RWPE1 (cell line): Measurements from ENCODE around the gene OSM.
A peak's percentile ranks its signal among the peaks of the same experiment; 100 is the strongest.

Source experiments
- CTCF ChIA-PET: fragments of 350-600 bp; sonication (Branson Sonifier 250); formaldehyde crosslinking; extraction: SDS; loops from one replicate; lab custom pipeline; 2021; lab: Yijun Ruan, JAX
- POLR2A ChIA-PET: fragments of 400-600 bp; formaldehyde crosslinking; extraction: SDS; loops from one replicate; lab custom pipeline; 2020; ENCODE audit warnings: antibody characterized with exemption; ENCODE audit not compliant: low non-redundant PET; lab: Yijun Ruan, JAX
- DNase-seq: peaks from one replicate; pipeline ENCODE4 v3.0.0; 2012; ENCODE audit warnings: low spot score
- H3K27ac ChIP-seq: fragments of 450-650 bp; 2 replicates; pipeline ENCODE4 v1.5.1; 2017
- CTCF ChIP-seq: fragments of 450-650 bp; conservative IDR thresholded peaks from 2 replicates; pipeline ENCODE4 v1.5.1; 2017; ENCODE audit warnings: low read depth, mild to moderate bottlenecking

The OSM gene

DNA sequence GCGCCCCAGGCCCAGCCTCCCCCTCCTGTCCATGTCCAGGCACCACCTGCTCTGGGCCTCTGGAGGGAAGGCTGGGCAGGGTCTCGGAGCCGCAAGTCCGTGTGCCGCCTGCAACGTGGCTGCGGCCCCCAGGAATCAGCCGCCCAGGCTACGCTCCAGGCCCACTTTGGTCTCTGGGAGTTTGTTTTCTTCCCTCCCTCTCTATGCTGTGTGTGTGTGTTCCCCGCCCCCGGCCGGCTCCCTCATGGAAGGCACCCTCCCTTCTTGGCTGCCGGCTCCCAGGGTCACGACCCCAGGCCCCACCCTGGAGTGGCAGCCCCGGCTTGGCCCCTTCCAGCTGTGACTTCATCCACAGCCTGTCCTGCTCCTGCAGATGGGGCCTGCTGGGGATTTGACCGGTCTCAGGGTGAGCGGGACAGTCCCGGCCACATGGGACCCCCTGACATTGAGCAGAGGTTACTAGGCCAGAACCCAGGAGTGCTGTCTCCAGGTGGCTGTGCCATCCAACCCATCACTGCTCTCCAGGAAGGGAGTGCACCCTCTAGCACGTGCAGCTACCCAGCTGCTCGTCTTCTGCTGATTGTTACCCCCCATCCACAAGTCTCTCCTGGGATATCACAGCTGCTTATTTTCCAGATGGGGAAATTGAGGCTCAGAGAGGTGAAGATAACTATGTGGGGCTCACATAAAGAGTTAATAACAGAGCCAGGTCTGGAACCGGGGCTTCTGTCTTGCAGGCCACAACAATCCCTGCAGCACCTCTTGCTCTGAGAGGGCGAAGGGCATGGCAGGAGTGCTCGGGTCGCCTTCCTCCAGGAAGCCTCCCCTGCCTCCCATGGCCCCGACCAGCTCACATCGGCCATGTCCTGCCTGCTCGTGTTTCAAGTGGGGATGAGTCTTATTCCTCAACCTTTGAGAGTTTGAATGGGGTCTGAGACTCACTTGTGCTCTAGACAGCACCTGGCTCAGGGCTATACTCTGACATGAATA, 17.3 kb downstream of the OSM start:
- ChIA-PET POLR2A (no interaction called here), CTCF (no interaction called here)
- DNase-seq, result no peak
- H3K27ac ChIP-seq, result no peak overlapping the region
- no peak for TF ChIP-seq CTCF

- ChIA-PET CTCF (no interaction called here), POLR2A (no interaction called here)
- no peak for TF ChIP-seq CTCF
- no peak for DNase-seq
- H3K27ac ChIP-seq, result no peak overlapping the region
Measured at GRCh38 chr22:30248484-30248883, 18.2 kb downstream of the OSM start.

GRCh38 chr22:30247974-30248373, 18.7 kb downstream of the OSM start:
- CTCF ChIA-PET, result no interaction called here
- H3K27ac ChIP-seq, result no peak overlapping the region
- TF ChIP-seq CTCF, result no peak
- DNase-seq, result no peak
- POLR2A ChIA-PET, result no interaction called here

GRCh38 chr22:30247561-30247960, 19.1 kb downstream of the OSM start:
- ChIA-PET POLR2A (no interaction called here), CTCF (no interaction called here)

DNA sequence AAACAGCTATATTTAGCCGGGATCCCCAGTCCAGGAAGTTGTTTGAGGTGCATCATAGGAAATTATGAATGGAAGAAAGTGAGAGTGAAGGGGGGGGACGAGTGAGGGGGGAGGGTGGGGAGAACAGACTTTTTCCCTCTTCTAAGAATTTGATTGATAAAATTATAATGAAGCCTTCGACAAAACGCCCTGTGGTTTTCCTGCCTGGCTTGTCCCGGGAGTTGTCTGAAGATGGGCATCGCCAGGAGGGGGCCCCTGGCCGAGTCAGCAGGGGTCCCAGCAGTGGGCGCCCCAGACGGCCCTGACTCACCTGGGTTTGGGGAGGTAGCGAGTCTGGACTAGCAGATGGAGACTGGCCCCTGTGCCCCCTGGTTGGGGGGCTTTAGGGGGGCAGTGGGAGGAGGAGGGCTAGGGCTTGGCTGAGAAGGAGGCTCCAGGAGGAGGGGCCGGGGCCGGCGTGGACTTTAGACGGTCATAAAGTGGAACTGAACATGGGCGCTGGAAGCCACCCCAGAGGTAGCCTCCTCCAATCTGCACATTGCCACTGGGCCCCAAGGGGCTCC, 19.8 kb downstream of the OSM start:
- peak overlapping the region; percentile 41; the same call in 1 of the 2 replicates for H3K27ac ChIP-seq
- peak; percentile 53 for DNase-seq
- TF ChIP-seq CTCF, result no peak
- ChIA-PET CTCF (no interaction called here), POLR2A (no interaction called here)

More at GRCh38 chr22:30247561-30247960, 19.1 kb downstream of the OSM start:
- DNase-seq, result no peak
- H3K27ac ChIP-seq, result no peak overlapping the region
- no peak for TF ChIP-seq CTCF

- DNase-seq, result peak; percentile 18
- ChIA-PET CTCF (no interaction called here), POLR2A (no interaction called here)
- TF ChIP-seq CTCF, result peak; percentile 52
- H3K27ac ChIP-seq, result peak within 1 kb of the TSS; percentile 41
Measured at GRCh38 chr22:30245985-30246813, 20.5 kb downstream of the OSM start, which contains the start of gene LIF. TSS of gene LIF (minus strand) at chr22:30246759. CDS start at chr22:30246695, 64 bp downstream.
